ENCODE results near the gene HMGN4. TPM values are rescaled to one million over a fixed set of nuclear protein-coding genes. Genes with fewer than 3 reads are reported as not detected.

The HMGN4 gene
- total RNA-seq, 1 experiment from 2014 or later = 54.8 TPM

DNA sequence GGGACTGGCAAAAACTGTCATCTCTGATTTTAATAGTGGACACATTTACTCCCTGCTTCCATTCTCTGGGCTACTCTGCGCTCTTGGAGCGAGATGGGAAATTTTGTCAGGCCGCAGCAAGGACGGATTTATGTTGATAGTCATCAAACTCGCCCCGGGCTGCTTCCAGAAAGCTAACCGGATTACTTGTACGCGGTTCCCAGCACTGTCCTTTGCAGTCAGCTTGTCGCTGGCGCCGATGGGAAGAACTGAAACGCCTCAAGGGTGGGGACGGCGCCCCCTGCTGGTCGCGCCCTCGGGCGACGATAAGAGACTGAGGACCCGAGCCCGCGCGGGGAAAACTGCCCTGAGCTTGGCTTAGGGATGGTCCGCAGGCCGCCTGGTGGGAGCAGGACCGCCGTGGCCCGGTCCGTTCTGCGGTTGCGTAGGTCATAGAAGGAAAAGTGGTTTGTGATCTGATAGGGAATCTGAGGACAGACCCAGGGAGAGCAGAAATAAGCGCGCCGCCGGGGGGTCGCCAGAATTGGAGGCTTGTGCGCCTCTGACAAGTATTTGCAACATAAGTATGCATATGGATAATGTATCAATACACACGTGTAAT, 57.6 kb downstream of the HMGN4 start:
- CTCF ChIA-PET = interaction anchor here (0.5 to 1.5 kb wide), 12 partner anchors 12 to 422 kb away, joined by 3 to 8 read pairs (median 3); a partner anchor contains a TSS
- Histone ChIP-seq H3K79me2 (ENCODE audit: low read length) (peaks cover 21% of the 10 kb centered on the region), H3K36me3 (ENCODE audit: low read depth, low read length) (peaks cover 12% of the 10 kb centered on the region), H3K27me3 (ENCODE audit: low read length) (no peaks in the 10 kb centered on the region), H3K9me3 (ENCODE audit: low read length) (no peaks in the 10 kb centered on the region), H3K9ac (ENCODE audit: low read length) (peak overlapping the region; percentile 96), H2AFZ (ENCODE audit: low read length) (peak overlapping the region; percentile 80), H3F3A (ENCODE audit: low read length, unreplicated experiment) (peaks cover 5% of the 10 kb centered on the region), H3K4me3 (ENCODE audit: low read length) (peak overlapping the region; percentile 99), H3K27ac (ENCODE audit: low read length) (peak overlapping the region; percentile 69; the same call in 1 of the 2 replicates), H3K4me1 (ENCODE audit: insufficient read depth, low read length) (peaks cover 10% of the 10 kb centered on the region; the same call in 1 of the 2 replicates), H3K9me2 (replicated peaks; ENCODE audit: low read length) (no peaks in the 10 kb centered on the region), H4K20me1 (ENCODE audit: low read length) (no peaks in the 10 kb centered on the region), H3K4me2 (ENCODE audit: low read length) (peak overlapping the region; percentile 96)
- POLR2A ChIA-PET (ENCODE audit: unreplicated experiment) = no interaction called here
- TF ChIP-seq EZH2phosphoT487 (IDR thresholded peaks at IDR 0.05; ENCODE audit: borderline replicate concordance, low read length) = no peak
- TF ChIP-seq, protein P1, sequence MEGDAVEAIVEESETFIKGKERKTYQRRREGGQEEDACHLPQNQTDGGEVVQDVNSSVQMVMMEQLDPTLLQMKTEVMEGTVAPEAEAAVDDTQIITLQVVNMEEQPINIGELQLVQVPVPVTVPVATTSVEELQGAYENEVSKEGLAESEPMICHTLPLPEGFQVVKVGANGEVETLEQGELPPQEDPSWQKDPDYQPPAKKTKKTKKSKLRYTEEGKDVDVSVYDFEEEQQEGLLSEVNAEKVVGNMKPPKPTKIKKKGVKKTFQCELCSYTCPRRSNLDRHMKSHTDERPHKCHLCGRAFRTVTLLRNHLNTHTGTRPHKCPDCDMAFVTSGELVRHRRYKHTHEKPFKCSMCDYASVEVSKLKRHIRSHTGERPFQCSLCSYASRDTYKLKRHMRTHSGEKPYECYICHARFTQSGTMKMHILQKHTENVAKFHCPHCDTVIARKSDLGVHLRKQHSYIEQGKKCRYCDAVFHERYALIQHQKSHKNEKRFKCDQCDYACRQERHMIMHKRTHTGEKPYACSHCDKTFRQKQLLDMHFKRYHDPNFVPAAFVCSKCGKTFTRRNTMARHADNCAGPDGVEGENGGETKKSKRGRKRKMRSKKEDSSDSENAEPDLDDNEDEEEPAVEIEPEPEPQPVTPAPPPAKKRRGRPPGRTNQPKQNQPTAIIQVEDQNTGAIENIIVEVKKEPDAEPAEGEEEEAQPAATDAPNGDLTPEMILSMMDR (conservative IDR thresholded peaks at IDR 0.05; ENCODE audit: low read depth, low read length) = peak; percentile 96
- TF ChIP-seq EZH2 (IDR thresholded peaks at IDR 0.05; ENCODE audit: low read length, unreplicated experiment) = no peak
- intact Hi-C loops (cut with micrococcal nuclease) = loop anchor here (1.0 to 5.0 kb wide), 3 partner anchors 23 to 537 kb away; a partner anchor contains a TSS
- DNase-seq (peak; percentile 91), ATAC-seq (peak; percentile 75)
- no TSS peak for BruUV-seq (replicated peaks)

Other genes starting within 250 kb of the HMGN4 start
- 2.4 and 5.4 TPM in 2 replicates for gene BTN3A2, start 173.2 kb upstream of the HMGN4 start, total RNA-seq (2014; rRNA removed)
- gene BTN2A2, start 155.3 kb upstream of the HMGN4 start, total RNA-seq (2014; rRNA removed) = 9.1 and 11.4 TPM in 2 replicates
- gene BTN3A1, start 136.1 kb upstream of the HMGN4 start, total RNA-seq (2014; rRNA removed) = 4.5 and 5.4 TPM in 2 replicates
- gene BTN3A3, start 97.9 kb upstream of the HMGN4 start, total RNA-seq (2014; rRNA removed) = 5.0 and 10.1 TPM in 2 replicates
- 13.1 and 14.6 TPM in 2 replicates for gene BTN2A1, start 80.4 kb upstream of the HMGN4 start, total RNA-seq (2014; rRNA removed)
- not detected in 2 replicates for gene BTN1A1, start 38.1 kb upstream of the HMGN4 start, total RNA-seq (2014; rRNA removed)
- gene ABT1, start 58.6 kb downstream of the HMGN4 start, total RNA-seq (2014; rRNA removed) = 26.9 and 33.7 TPM in 2 replicates
- 9.2 and 15.7 TPM in 2 replicates for gene ZNF322, start 121.4 kb downstream of the HMGN4 start, total RNA-seq (2014; rRNA removed)